OCI-LY7 (cell line): ENCODE results near the gene FNDC10. TPM values are rescaled to one million over a fixed set of nuclear protein-coding genes. Genes with fewer than 3 reads are reported as not detected.

Experiments used
- BruUV-seq: library from RNA; stranded (reverse); fragments of 400-500 nt; replicated peaks from 2 replicates; lab custom pipeline; 2021; lab: Mats Ljungman, UMichigan
- CTCF ChIA-PET: fragments of 300-600 bp; sonication (Branson Sonifier 250); formaldehyde crosslinking; loops from one replicate; lab custom pipeline; 2022; ENCODE audit warnings: antibody characterized with exemption; ENCODE audit not compliant: unreplicated experiment; lab: Charles Lee
- POLR2A ChIA-PET: fragments of 300-600 bp; sonication (Branson Sonifier 250); formaldehyde crosslinking; loops from one replicate; lab custom pipeline; 2022; ENCODE audit warnings: antibody characterized with exemption; lab: Charles Lee
- DNase-seq: peaks from one replicate; pipeline ENCODE4 v3.0.0-alpha.2; 2015; ENCODE audit warnings: low spot score
- H2AFZ ChIP-seq: fragments of 200-600 bp; sonication (generic), shearing (Covaris generic); 2 replicates; pipeline ENCODE4 v1.6.1; 2014; ENCODE audit warnings: mild to moderate bottlenecking, antibody characterized with exemption, low read length, moderate library complexity
- H3K27ac ChIP-seq: fragments of 200-600 bp; sonication (generic); 2 replicates; pipeline ENCODE4 v1.5.1; 2014; ENCODE audit warnings: mixed run types, low read depth, mild to moderate bottlenecking, moderate library complexity, low read length, inconsistent platforms; ENCODE audit not compliant: poor library complexity, severe bottlenecking
- H3K36me3 ChIP-seq: fragments of 200-600 bp; sonication (generic); 2 replicates; pipeline ENCODE4 v1.6.1; 2014; ENCODE audit warnings: mild to moderate bottlenecking, antibody characterized with exemption, low read length, moderate library complexity, mixed read lengths; ENCODE audit not compliant: insufficient read depth
- H3K4me1 ChIP-seq: fragments of 200-600 bp; sonication (generic); 2 replicates; pipeline ENCODE4 v1.5.1; 2014; ENCODE audit warnings: mild to moderate bottlenecking, low read length; ENCODE audit not compliant: insufficient read depth, poor library complexity, severe bottlenecking
- H3K4me2 ChIP-seq: fragments of 200-600 bp; sonication (generic); 2 replicates; pipeline ENCODE4 v1.6.1; 2014; ENCODE audit warnings: mild to moderate bottlenecking, low read length
- H3K4me3 ChIP-seq: fragments of 200-600 bp; sonication (generic); 2 replicates; pipeline ENCODE4 v1.5.1; 2014; ENCODE audit warnings: mild to moderate bottlenecking, low read depth, low read length; ENCODE audit not compliant: poor library complexity, severe bottlenecking
- H3K79me2 ChIP-seq: fragments of 200-600 bp; sonication (generic); 2 replicates; pipeline ENCODE4 v1.6.1; 2016; ENCODE audit warnings: low read depth, mild to moderate bottlenecking, low read length, moderate library complexity, mixed read lengths; ENCODE audit not compliant: insufficient read depth
- H3K9me2 ChIP-seq: fragments of 200-600 bp; sonication (generic); 2 replicates; pipeline ENCODE4 v1.6.1; 2016; ENCODE audit warnings: mild to moderate bottlenecking, low read length, mixed read lengths; ENCODE audit not compliant: insufficient read depth
- H3K9me3 ChIP-seq: fragments of 200-600 bp; sonication (generic); 2 replicates; pipeline ENCODE4 v1.6.1; 2014; ENCODE audit warnings: mild to moderate bottlenecking, mixed run types, low read length, mixed read lengths
- H4K20me1 ChIP-seq: fragments of 200-600 bp; sonication (generic); 2 replicates; pipeline ENCODE4 v1.6.1; 2014; ENCODE audit warnings: mild to moderate bottlenecking, antibody characterized with exemption, low read length, moderate library complexity, mixed read lengths; ENCODE audit not compliant: insufficient read depth
- CTCF ChIP-seq: fragments of 200-600 bp; sonication (generic); conservative IDR thresholded peaks from 2 replicates; pipeline ENCODE4 v1.5.1; 2014; ENCODE audit warnings: mild to moderate bottlenecking, antibody characterized with exemption, low read length, moderate library complexity, mixed read lengths
- EZH2phosphoT487 ChIP-seq: fragments of 200-600 bp; sonication (generic); IDR thresholded peaks from 2 replicates; pipeline ENCODE4 v1.6.1; 2018; ENCODE audit warnings: low read depth, borderline replicate concordance, mild to moderate bottlenecking, mixed run types, antibody characterized with exemption, low read length, moderate library complexity, mixed read lengths
- intact Hi-C: fragments of 100-400 bp; cut with micrococcal nuclease; formaldehyde crosslinking; loops from one replicate; pipeline ENCODE4 v1.10.0; 2022; ENCODE audit not compliant: unreplicated experiment
- total RNA-seq, 2 experiments: library from RNA; depleted of rRNA in 1 of 2; stranded (reverse); fragments of >200 nt in 1 of 2; shearing (Covaris generic) in 1 of 2; gene quantifications; 2 replicates each; pipeline ENCODE4 v1.2.3, GENCODE V29; 2014 to 2022

Gene FNDC10
- total RNA-seq, 2 experiments from 2014 or later, result 1.3 to 2.7 TPM

- Histone ChIP-seq H3K27ac (no peak overlapping the region), H3K79me2 (peaks cover 13% of the 10 kb centered on the region; the same call in 1 of the 2 replicates), H3K36me3 (no peaks in the 10 kb centered on the region), H3K9me3 (no peaks in the 10 kb centered on the region), H2AFZ (no peak overlapping the region), H3K9me2 (no peaks in the 10 kb centered on the region), H4K20me1 (no peaks in the 10 kb centered on the region), H3K4me3 (no peak overlapping the region), H3K4me2 (no peak overlapping the region; the same call in 1 of the 2 replicates), H3K4me1 (peaks cover 38% of the 10 kb centered on the region)
- TF ChIP-seq CTCF (no peak), EZH2phosphoT487 (no peak)
- CTCF ChIA-PET, result interaction anchor here (0.5 kb wide), 1 partner anchor 457 kb away, joined by 3 read pairs; no protein-coding TSS in a partner anchor
- DNase-seq, result no peak
- POLR2A ChIA-PET, result no interaction called here
- no TSS peak for BruUV-seq
- intact Hi-C loops, result no loop called here
Observed at GRCh38 chr1:1609822-1610485, 10.0 kb upstream of the FNDC10 start.

GRCh38 chr1:1606232-1606631 is 6.3 kb upstream of the FNDC10 start:
- no TSS peak for BruUV-seq
- no peak for DNase-seq
- POLR2A ChIA-PET, result no interaction called here
- no peak overlapping the region for H3K4me3 ChIP-seq
- H3K9me3 ChIP-seq, result no peaks in the 10 kb centered on the region
- no peaks in the 10 kb centered on the region for H3K36me3 ChIP-seq
- TF ChIP-seq EZH2phosphoT487 (no peak), CTCF (no peak)
- H3K4me2 ChIP-seq, result no peak overlapping the region
- peaks cover 33% of the 10 kb centered on the region for H3K4me1 ChIP-seq
- no peak overlapping the region for H3K27ac ChIP-seq
- no peaks in the 10 kb centered on the region for H3K79me2 ChIP-seq
- intact Hi-C loops, result no loop called here
- no peak overlapping the region for H2AFZ ChIP-seq
- no peaks in the 10 kb centered on the region for H3K9me2 ChIP-seq
- CTCF ChIA-PET, result no interaction called here
- H4K20me1 ChIP-seq, result no peaks in the 10 kb centered on the region

GRCh38 chr1:1605724-1606123 is 5.8 kb upstream of the FNDC10 start:
- ChIA-PET CTCF (no interaction called here), POLR2A (no interaction called here)
- DNase-seq, result no peak
- intact Hi-C loops, result no loop called here
- Histone ChIP-seq H3K4me2 (no peak overlapping the region), H3K9me2 (no peaks in the 10 kb centered on the region), H4K20me1 (no peaks in the 10 kb centered on the region), H3K9me3 (no peaks in the 10 kb centered on the region), H3K4me3 (no peak overlapping the region), H3K4me1 (peaks cover 33% of the 10 kb centered on the region), H3K79me2 (no peaks in the 10 kb centered on the region), H2AFZ (no peak overlapping the region), H3K36me3 (no peaks in the 10 kb centered on the region), H3K27ac (no peak overlapping the region)
- TF ChIP-seq EZH2phosphoT487 (no peak), CTCF (no peak)
- BruUV-seq, result no TSS peak
